GM12891 (cell line): ENCODE data around the gene PLGRKT.

ENCODE experiments used
- POLR2A ChIP-seq: IDR thresholded peaks from 2 replicates; pipeline ENCODE4 v1.6.1; 2011; ENCODE audit warnings: low read depth, low read length, control low read depth
- TAF1 ChIP-seq: IDR thresholded peaks from 2 replicates; pipeline ENCODE4 v1.6.1; 2011; ENCODE audit warnings: low read depth, low read length, control low read depth

- TF ChIP-seq TAF1 (no peak), POLR2A (no peak)
These were observed 83.5 kb downstream of the PLGRKT start for GRCh38 chr9:5354184-5354583.
